A549 (cell line): ENCODE data around the gene KDM1B.

Experiments
- MAZ ChIP-seq: fragments of 150-350 bp; IDR thresholded peaks from 2 replicates; pipeline ENCODE4 v1.6.1; 2014; ENCODE audit warnings: antibody characterized with exemption, low read depth, low read length, borderline replicate concordance
- MYC ChIP-seq: IDR thresholded peaks from 2 replicates; pipeline ENCODE4 v1.6.1; 2012; ENCODE audit warnings: mild to moderate bottlenecking, inconsistent platforms, low read length, improper control_type of control experiment, borderline replicate concordance
- NR3C1 ChIP-seq: fragments of >200 bp; sonication (Bioruptor Twin); formaldehyde crosslinking; IDR thresholded peaks from 3 replicates; pipeline ENCODE4 v1.6.1; 2017
- POLR2A ChIP-seq: IDR thresholded peaks from 2 replicates; pipeline ENCODE4 v1.6.1; 2012; ENCODE audit warnings: mild to moderate bottlenecking, low read length
- RFX5 ChIP-seq: fragments of 450-650 bp; IDR thresholded peaks from 2 replicates; pipeline ENCODE4 v1.7.1; 2014; ENCODE audit warnings: antibody characterized with exemption, mild to moderate bottlenecking, moderate library complexity
- TF ChIP-seq, protein P1 (sequence below): fragments of 200-600 bp; sonication (generic); IDR thresholded peaks from 2 replicates; pipeline ENCODE4 v1.6.1; 2016; ENCODE audit warnings: antibody characterized with exemption, mild to moderate bottlenecking, moderate library complexity

DNA sequence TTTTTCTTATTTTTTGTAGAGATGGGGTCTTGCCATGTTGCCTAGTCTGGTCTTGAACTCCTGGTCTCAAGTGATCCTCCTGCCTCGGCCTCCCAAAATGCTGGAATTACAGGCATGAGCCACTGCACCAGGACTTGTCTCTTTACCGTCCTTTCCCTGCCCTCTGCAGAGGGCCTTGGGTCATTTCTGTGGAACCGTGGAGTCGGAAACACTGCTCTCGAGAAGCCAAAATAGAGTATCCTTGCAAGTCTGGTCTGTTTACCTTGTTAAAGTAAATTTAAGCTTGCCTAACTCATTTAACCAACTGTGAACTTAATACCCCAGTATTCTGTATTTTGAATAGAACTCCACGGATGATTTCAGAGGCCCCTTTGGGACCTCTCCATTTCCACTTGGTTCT lies 51.4 kb downstream of the KDM1B start:
- TF ChIP-seq MAZ (no peak), POLR2A (no peak), RFX5 (no peak), NR3C1 (no peak), MYC (no peak)
- TF ChIP-seq, protein P1, sequence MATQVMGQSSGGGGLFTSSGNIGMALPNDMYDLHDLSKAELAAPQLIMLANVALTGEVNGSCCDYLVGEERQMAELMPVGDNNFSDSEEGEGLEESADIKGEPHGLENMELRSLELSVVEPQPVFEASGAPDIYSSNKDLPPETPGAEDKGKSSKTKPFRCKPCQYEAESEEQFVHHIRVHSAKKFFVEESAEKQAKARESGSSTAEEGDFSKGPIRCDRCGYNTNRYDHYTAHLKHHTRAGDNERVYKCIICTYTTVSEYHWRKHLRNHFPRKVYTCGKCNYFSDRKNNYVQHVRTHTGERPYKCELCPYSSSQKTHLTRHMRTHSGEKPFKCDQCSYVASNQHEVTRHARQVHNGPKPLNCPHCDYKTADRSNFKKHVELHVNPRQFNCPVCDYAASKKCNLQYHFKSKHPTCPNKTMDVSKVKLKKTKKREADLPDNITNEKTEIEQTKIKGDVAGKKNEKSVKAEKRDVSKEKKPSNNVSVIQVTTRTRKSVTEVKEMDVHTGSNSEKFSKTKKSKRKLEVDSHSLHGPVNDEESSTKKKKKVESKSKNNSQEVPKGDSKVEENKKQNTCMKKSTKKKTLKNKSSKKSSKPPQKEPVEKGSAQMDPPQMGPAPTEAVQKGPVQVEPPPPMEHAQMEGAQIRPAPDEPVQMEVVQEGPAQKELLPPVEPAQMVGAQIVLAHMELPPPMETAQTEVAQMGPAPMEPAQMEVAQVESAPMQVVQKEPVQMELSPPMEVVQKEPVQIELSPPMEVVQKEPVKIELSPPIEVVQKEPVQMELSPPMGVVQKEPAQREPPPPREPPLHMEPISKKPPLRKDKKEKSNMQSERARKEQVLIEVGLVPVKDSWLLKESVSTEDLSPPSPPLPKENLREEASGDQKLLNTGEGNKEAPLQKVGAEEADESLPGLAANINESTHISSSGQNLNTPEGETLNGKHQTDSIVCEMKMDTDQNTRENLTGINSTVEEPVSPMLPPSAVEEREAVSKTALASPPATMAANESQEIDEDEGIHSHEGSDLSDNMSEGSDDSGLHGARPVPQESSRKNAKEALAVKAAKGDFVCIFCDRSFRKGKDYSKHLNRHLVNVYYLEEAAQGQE, result no peak
